Gastrocnemius medialis (tissue), 4 donors: Measurements from ENCODE around the gene TLE7.

Experiments
- POLR2A ChIP-seq, 2 donors: fragments of 450-650 bp; IDR thresholded peaks; one replicate each; pipeline ENCODE4 v1.6.1; 2017; ENCODE audit warnings: antibody characterized with exemption in 2 of 2, mild to moderate bottlenecking in 2 of 2, moderate library complexity in 2 of 2
- TF ChIP-seq, protein P1 (sequence below), 5 experiments: fragments of 450-650 bp in 3 of 5; fragments of 200-600 bp in 2 of 5; sonication (generic) in 2 of 5; IDR thresholded peaks in 4 of 5; conservative IDR thresholded peaks in 1 of 5; 1 replicate in 4 of 5; 2 replicates in 1 of 5; pipeline ENCODE4 v1.5.1; 2016 to 2019; ENCODE audit warnings: antibody characterized with exemption in 5 of 5, mild to moderate bottlenecking in 3 of 5, moderate library complexity in 3 of 5

- TF ChIP-seq, protein P1, sequence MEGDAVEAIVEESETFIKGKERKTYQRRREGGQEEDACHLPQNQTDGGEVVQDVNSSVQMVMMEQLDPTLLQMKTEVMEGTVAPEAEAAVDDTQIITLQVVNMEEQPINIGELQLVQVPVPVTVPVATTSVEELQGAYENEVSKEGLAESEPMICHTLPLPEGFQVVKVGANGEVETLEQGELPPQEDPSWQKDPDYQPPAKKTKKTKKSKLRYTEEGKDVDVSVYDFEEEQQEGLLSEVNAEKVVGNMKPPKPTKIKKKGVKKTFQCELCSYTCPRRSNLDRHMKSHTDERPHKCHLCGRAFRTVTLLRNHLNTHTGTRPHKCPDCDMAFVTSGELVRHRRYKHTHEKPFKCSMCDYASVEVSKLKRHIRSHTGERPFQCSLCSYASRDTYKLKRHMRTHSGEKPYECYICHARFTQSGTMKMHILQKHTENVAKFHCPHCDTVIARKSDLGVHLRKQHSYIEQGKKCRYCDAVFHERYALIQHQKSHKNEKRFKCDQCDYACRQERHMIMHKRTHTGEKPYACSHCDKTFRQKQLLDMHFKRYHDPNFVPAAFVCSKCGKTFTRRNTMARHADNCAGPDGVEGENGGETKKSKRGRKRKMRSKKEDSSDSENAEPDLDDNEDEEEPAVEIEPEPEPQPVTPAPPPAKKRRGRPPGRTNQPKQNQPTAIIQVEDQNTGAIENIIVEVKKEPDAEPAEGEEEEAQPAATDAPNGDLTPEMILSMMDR (IDR thresholded peaks at IDR 0.05 in 4 of 5, conservative IDR thresholded peaks at IDR 0.05 in 1 of 5) = no peak
- no peak for TF ChIP-seq POLR2A (IDR thresholded peaks at IDR 0.05)
Observed at GRCh38 chr16:71414038-71414437, 27.8 kb downstream of the TLE7 start.
